ENCODE measurements around the gene GREM1.

The GREM1 gene

DNA sequence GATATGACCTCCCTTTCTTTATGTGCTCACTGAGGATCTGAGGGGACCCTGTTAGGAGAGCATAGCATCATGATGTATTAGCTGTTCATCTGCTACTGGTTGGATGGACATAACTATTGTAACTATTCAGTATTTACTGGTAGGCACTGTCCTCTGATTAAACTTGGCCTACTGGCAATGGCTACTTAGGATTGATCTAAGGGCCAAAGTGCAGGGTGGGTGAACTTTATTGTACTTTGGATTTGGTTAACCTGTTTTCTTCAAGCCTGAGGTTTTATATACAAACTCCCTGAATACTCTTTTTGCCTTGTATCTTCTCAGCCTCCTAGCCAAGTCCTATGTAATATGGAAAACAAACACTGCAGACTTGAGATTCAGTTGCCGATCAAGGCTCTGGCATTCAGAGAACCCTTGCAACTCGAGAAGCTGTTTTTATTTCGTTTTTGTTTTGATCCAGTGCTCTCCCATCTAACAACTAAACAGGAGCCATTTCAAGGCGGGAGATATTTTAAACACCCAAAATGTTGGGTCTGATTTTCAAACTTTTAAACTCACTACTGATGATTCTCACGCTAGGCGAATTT lies 14.9 kb downstream of the GREM1 start:
- DNase-seq = no peak

DNA sequence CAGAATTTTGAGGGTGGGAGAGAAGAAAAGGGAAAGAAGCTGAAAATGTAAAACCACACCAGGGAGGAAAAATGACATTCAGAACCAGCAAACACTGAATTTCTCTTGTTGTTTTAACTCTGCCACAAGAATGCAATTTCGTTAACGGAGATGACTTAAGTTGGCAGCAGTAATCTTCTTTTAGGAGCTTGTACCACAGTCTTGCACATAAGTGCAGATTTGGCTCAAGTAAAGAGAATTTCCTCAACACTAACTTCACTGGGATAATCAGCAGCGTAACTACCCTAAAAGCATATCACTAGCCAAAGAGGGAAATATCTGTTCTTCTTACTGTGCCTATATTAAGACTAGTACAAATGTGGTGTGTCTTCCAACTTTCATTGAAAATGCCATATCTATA lies 15.5 kb downstream of the GREM1 start:
- DNase-seq = no peak

- no peak for DNase-seq
Observed at GRCh38 chr15:32735989-32736700, 18.3 kb downstream of the GREM1 start.

GRCh38 chr15:32736701-32737061 lies 18.9 kb downstream of the GREM1 start:
- DNase-seq = no peak

GRCh38 chr15:32737304-32737703 lies 19.5 kb downstream of the GREM1 start:
- no peak for DNase-seq

- no peak for DNase-seq
Observed at GRCh38 chr15:32738666-32739065, 20.9 kb downstream of the GREM1 start.

DNA sequence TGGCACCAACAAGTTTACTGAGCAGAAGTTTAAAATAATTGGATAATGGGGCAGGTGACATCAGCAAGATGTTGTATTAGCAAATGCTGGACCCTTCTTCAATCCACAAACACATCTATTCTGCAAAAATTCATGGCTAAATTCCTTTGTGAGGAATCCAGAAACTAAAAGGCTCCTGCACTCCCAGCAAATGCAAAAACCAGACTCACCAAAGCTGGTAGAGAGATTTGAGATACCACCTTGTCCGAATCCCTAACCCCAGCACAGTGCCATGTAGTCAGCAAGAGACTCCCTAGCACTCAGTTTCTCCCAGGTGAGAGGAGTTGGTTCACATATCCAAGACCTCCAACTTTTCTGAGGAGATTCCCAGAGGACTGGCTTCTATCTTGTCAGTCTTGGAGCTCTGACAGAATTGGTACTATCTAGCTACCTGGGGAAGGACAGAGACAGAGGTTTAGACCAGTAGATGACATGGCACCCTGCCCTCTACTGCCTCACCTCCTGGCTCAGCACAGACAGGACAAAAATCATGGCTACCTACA lies 21.8 kb downstream of the GREM1 start:
- no peak for DNase-seq

DNA sequence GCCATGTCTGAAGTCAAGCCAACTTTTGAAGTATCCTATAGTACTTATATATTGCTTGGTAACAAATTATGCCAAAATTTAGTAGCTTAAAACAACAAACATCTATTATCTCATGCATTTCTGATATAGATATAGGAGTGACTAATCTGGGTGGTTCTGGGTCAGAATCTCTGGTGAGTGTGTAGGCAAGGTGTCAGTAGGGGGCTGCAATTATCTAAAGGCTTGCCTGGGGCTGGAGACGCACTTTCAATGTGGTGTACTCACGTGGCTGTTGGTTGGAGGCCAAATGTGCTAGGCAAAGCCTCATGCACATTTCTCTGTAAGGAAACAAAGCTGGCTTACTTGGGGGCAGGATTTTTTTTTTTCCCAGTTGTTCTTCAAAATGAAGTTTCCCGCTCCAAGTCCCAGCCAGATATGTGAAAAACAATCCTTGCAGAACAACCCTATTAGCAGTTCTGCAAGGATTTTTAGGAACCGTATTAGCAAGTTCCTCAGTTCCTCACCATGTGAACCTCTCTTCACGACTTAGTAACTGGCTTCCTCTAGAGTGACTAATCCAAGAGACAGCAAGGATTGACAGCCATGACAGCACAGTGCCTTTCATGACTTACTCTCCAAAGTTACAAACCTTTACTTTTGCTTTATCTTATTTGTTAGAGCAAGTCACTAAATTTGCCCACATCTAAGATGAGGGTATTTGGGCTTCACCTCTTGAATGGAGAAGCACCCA lies 25.8 kb downstream of the GREM1 start:
- no peak for DNase-seq

- DNase-seq = no peak
Observed at GRCh38 chr15:32746116-32746857, 28.5 kb downstream of the GREM1 start.

- no peak for DNase-seq
Observed at GRCh38 chr15:32747921-32748342, 30.1 kb downstream of the GREM1 start.

DNA sequence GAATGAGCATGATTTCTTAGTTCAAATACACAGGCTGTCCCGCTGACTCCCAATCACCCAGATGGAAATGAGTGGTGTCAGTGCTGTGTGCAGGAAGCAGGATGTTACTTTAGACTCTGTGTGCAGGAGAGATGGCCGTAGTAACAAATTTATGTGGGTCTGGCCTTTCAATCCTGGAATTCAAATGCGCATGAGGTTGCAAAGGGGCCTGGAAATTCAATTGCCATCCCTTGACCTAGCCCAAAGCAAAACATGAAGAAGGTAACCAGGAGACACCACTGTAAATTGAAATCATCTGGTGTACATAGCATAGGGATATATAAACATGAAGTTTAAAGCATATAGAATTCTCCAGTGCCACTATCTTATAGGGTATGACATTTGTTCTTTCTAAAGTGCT lies 33.2 kb downstream of the GREM1 start:
- no peak for DNase-seq

DNA sequence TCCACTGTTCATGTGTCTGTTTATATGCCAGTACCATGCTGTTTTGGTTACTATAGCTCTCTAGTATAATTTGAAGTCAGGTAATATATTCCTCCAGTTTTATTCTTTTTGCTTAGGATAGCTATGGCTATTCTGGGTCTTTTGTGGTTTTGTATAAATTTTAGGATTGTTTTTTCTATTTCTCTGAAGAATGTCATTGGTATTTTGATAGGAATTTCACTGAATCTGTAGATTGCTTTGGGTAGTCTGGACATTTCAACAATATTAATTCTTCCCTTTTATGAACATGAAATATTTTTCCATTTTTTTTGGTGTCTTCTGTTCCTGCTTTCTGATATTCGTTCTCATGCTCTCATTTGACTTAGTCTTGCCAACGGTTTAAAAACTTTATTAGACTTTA lies 39.6 kb downstream of the GREM1 start:
- DNase-seq = no peak

- peak; percentile 22 for DNase-seq
Observed at GRCh38 chr15:32763295-32763694, 45.5 kb downstream of the GREM1 start.

DNA sequence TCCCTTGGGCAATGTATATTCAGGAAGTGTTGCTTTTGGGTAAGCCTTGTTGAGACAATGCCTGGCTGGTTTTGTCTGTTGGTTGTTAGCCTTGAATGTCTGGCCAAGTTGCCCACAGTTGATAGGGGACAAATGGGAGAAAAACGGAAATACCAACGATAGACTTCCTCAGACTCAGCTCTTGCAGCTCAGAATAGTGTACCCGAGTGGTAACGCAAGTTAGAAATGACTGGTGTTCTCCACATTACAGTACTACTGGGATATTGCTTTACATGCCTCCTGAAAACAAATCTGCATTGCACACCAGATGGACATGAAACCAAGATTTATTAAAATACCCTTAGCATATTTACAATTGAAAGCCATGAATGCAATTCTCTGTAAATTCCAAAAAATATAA lies 47.4 kb downstream of the GREM1 start:
- DNase-seq = no peak

DNA sequence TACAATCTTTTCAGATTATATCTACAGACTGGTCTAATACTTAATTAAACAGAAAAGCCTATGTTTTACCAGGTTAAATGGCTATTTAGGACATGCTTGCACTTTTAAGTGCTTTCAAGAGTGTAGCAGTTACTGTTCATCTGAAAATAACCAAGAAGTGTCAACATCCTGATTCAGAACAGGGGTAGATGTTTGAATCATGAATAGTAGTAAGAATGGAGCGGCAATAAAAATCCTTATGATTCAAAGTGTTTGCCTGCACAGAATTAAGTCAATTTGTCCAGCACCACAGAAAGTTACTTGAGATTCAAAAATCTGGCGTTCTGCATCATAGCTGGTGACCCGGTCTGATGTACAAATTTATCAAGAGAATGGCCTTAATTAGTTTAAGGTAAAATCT lies 48.3 kb downstream of the GREM1 start:
- DNase-seq = no peak

DNA sequence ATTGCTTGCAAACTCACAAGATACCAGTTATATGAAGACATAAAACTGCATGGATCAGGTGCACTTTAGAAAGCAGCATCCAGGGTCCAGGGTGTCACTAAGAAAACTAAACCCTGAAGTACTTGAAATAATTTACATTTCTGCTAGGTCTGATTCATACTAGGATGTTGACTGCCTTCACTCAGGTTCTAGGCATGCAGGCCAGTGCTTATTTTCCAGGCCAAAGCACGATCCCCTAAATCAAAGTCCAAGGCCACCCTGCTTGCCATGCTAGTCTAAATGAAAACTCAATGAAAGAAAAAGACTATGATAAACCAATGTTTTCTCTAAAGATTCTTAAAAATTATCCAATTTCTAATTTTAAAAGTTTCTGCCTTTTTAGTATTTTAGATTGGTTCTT lies 49.4 kb downstream of the GREM1 start:
- no peak for DNase-seq

DNA sequence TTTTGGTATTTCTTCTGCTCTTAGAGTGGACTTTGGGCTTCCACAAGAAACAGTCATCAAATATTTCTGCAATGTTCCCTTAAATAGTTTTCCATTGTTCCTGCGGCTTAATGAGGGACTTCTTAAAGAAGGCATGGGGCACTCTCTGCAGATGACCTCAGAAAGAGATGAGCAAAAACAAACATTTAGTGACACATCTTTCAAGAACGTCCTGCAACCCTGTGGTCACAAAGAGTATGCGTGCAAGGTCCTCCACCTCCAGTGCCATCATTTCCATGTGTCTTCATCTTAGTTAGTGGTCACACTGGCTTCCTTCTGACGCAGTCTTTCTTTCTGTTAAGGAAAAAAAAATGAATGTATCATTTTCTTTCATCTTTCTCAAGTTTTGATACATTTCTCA lies 56.2 kb downstream of the GREM1 start:
- no peak for DNase-seq

DNA sequence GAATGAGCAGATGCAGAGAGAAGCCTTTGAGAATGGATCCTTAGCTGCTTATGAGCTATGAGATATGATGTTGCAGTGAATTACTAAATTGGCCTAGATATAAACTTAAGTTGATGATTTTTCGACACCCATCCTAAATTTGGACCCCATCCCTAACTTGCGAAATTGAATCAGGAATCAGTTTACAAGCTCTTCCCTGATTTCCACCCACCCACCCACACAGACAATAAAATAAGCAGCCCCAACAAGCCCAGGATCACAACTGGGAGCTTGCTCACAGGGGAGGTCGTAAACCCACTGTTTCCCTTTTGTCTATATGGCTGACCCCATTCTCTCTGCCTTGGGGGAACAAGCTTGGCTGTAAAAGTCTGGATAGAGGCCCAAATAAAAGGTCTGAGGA lies 57.3 kb downstream of the GREM1 start:
- DNase-seq = no peak

DNA sequence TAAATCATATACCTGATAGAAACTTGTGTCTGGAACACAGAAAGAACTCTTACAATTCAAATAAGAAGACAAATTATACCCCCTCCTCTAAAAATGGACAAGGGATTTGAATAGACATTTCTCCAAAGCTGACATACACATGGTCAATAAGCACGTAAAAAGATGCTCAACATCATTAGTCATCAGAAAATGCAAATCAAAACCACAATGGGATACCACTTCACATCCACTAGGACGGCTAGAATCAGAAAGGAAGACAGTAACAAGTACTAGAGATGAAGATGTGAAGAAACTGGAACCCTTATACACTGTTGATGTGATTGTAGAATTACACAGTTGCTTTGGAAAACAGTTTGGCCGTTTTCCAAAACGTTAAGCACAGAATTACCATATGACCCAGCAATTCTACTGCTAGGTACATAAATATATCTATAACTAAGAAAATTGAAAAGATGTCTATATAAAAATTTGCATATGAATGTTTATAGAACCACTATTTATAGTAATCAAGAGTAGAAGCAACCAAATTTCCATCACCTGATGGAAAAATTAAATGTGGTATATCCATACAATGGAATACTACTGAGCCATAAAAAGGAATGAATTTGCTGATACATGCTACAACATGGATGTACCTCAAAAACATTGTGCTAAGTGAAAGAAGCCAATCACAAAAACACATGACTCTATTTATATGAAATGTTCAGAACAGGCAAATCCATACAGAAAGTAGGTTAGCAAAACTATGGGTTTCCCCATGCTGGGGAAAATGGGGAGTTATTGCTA lies 60.8 kb downstream of the GREM1 start:
- no peak for DNase-seq

GRCh38 chr15:32781781-32782180 lies 64.0 kb downstream of the GREM1 start:
- DNase-seq = no peak

- no peak for DNase-seq
Observed at GRCh38 chr15:32784581-32784980, 66.8 kb downstream of the GREM1 start.

DNA sequence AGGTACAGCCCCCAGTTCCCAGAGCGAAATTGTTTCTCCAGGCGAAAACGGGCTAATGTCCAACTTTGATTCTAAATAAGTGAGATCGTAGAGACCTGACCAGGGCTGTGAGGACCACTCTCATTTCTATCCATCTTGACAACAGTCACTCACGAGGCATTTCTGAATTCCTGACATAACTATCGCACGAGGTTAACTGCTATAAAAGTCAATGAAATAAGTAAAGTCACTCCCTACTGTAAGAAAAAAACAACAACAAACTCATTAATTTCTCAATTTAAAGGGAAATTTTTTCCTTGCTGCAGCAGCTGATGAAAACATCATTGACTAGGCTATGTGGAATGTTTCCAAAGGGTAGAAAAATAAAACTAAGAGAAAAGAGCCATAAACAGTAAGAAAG lies 69.1 kb downstream of the GREM1 start:
- DNase-seq = no peak

GRCh38 chr15:32787949-32788348 lies 70.1 kb downstream of the GREM1 start:
- no peak for DNase-seq

Measured in MV-4-11 (cell line).